DND-41 (cell line): ENCODE data around the gene IRF5.

ENCODE experiments used
- ATAC-seq: fragments of 200-7000 bp; cut with Tn5 transposase; 3 replicates; pipeline ENCODE4 v1.9.1; 2021; ENCODE audit warnings: low read depth; ENCODE audit not compliant: insufficient read depth
- DNase-seq: peaks from one replicate; pipeline ENCODE4 v3.0.0-alpha.2; 2020
- H2AFZ ChIP-seq: 2 replicates; pipeline ENCODE4 v1.6.0; 2012; ENCODE audit warnings: low read depth, low read length
- H3K27ac ChIP-seq: 2 replicates; pipeline ENCODE4 v1.5.1; 2012; ENCODE audit warnings: low read length, inconsistent platforms
- H3K27me3 ChIP-seq: fragments of 200-600 bp; sonication (generic); 2 replicates; pipeline ENCODE4 v1.6.0; 2012; ENCODE audit warnings: low read length, mild to moderate bottlenecking, inconsistent platforms; ENCODE audit not compliant: insufficient read depth, poor library complexity
- H3K36me3 ChIP-seq: 2 replicates; pipeline ENCODE4 v1.5.1; 2012; ENCODE audit warnings: low read length, inconsistent platforms; ENCODE audit not compliant: insufficient read depth
- H3K4me1 ChIP-seq: 2 replicates; pipeline ENCODE4 v1.5.1; 2012; ENCODE audit warnings: mild to moderate bottlenecking, low read length; ENCODE audit not compliant: insufficient read depth
- H3K4me2 ChIP-seq: 2 replicates; pipeline ENCODE4 v1.6.0; 2012; ENCODE audit warnings: mild to moderate bottlenecking, moderate library complexity, low read length, inconsistent platforms; ENCODE audit not compliant: insufficient read depth
- H3K4me3 ChIP-seq, 2 experiments: fragments of 200-600 bp in 1 of 2; shearing (Covaris generic) in 1 of 2; 2 replicates each; pipeline ENCODE4 v1.5.1; 2012 to 2016; ENCODE audit warnings: inconsistent platforms in 2 of 2, low read length in 2 of 2, mild to moderate bottlenecking in 2 of 2, low read depth in 1 of 2, moderate library complexity in 1 of 2
- H3K79me2 ChIP-seq: 2 replicates; pipeline ENCODE4 v1.6.0; 2012; ENCODE audit warnings: low read length, inconsistent platforms; ENCODE audit not compliant: insufficient read depth
- H3K9ac ChIP-seq: 2 replicates; pipeline ENCODE4 v1.6.0; 2012; ENCODE audit warnings: low read depth, mild to moderate bottlenecking, inconsistent platforms, low read length, moderate library complexity
- H3K9me3 ChIP-seq: 2 replicates; pipeline ENCODE4 v1.5.1; 2012; ENCODE audit warnings: low read length, moderate library complexity, mild to moderate bottlenecking, inconsistent platforms; ENCODE audit not compliant: insufficient read depth, severe bottlenecking
- H4K20me1 ChIP-seq: 2 replicates; pipeline ENCODE4 v1.6.0; 2012; ENCODE audit warnings: low read length; ENCODE audit not compliant: insufficient read depth
- EZH2 ChIP-seq: IDR thresholded peaks from 3 replicates; pipeline ENCODE4 v1.6.1; 2012; ENCODE audit warnings: borderline replicate concordance, low read depth, mild to moderate bottlenecking, moderate library complexity, low read length, inconsistent platforms; ENCODE audit not compliant: severe bottlenecking
- TF ChIP-seq, protein P1 (sequence below): IDR thresholded peaks from 2 replicates; pipeline ENCODE4 v1.5.1; 2012; ENCODE audit warnings: borderline replicate concordance, low read length, moderate library complexity, mild to moderate bottlenecking; ENCODE audit not compliant: poor library complexity, severe bottlenecking; ENCODE audit errors: extremely low read depth

IRF5 gene

DNA sequence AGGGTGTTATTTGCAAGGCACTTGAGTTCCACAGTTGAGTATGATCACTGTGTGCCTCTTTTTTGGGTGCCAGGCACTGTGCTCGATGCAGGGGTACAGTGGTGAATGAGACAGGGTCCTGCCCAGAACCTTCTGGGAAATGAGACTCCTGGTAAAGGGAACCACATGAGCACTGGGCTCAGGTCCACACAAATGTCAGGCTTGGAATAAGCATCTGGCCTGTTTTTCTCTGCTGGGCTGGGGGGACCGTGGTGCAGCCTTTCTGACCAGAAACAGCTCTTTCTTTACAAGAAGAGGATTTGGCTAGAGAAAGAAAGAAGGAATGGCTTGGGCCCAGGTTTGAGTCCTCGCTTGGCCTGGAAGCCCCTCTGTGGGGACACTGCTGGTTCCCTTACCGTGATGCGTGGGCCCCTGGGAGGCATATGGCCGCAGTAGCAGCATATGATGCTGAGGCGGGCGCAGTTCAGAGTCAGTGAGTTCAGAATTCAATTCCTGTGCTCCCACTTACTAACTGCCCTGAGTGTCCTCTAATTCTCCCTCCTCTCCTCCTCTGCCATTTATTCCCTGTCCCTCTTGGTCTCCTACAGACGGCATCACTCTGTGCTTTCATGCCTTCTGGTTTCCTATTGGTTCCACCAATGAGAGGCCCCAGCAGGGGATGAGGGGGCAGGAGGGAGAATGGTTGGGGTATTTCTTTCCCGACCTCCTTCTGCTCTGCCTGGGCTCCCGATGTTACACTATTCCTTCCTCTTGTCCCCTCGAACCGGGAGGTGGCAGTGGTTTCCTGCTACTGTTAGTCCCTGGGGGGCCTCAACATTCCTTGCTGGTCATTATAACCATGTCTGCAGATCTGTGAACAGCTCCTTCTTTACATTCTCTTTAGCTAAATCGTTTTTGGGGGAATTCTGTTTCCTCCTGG is 17.6 kb upstream of the IRF5 start:
- no peak for DNase-seq
- no peak overlapping the region for H3K9ac ChIP-seq
- no peaks in the 10 kb centered on the region for H3K79me2 ChIP-seq
- H3K4me3 ChIP-seq: no peak overlapping the region
- no peak overlapping the region for H3K4me2 ChIP-seq
- H2AFZ ChIP-seq: no peak overlapping the region
- H3K4me1 ChIP-seq: no peaks in the 10 kb centered on the region
- H3K9me3 ChIP-seq: no peaks in the 10 kb centered on the region
- TF ChIP-seq, protein P1, sequence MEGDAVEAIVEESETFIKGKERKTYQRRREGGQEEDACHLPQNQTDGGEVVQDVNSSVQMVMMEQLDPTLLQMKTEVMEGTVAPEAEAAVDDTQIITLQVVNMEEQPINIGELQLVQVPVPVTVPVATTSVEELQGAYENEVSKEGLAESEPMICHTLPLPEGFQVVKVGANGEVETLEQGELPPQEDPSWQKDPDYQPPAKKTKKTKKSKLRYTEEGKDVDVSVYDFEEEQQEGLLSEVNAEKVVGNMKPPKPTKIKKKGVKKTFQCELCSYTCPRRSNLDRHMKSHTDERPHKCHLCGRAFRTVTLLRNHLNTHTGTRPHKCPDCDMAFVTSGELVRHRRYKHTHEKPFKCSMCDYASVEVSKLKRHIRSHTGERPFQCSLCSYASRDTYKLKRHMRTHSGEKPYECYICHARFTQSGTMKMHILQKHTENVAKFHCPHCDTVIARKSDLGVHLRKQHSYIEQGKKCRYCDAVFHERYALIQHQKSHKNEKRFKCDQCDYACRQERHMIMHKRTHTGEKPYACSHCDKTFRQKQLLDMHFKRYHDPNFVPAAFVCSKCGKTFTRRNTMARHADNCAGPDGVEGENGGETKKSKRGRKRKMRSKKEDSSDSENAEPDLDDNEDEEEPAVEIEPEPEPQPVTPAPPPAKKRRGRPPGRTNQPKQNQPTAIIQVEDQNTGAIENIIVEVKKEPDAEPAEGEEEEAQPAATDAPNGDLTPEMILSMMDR: no peak
- TF ChIP-seq EZH2: no peak
- no peaks in the 10 kb centered on the region for H3K27me3 ChIP-seq
- H3K27ac ChIP-seq: no peak overlapping the region
- H4K20me1 ChIP-seq: no peaks in the 10 kb centered on the region
- no peaks in the 10 kb centered on the region for H3K36me3 ChIP-seq
- ATAC-seq: no peak

DNA sequence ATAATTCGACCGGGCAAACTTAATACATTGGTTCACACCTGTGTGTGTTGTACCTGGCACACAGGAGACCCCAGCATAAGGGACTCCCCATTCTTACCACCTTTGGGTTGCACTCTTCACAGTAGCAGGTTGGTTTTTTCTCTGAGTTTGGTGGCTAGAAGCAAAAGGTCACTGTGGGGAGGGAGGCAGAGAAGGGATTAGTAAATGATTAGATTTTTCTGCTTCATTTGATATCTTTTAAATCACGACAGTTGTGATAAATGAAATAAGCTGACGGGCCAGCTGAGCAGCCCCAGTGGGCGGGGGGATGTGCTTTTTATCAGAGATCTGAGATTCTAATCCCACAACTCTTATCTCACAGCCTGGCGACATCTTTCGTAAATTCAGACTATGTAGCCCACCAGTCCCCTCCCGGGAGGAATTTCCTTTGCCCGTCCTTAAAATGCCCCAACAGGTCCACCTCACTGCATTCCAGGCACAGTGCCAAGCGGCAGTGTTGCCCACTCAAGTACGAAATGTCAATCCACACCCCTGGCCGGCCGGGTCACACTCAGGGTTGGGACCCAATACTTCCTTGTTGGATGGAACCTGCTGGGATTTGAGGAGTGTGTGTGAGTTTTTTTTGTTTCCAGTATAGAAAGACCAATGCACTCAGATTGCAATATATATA is 16.7 kb upstream of the IRF5 start:
- Histone ChIP-seq H4K20me1 (no peaks in the 10 kb centered on the region), H3K4me2 (no peak overlapping the region), H3K9ac (no peak overlapping the region), H3K4me1 (no peaks in the 10 kb centered on the region), H3K27me3 (no peaks in the 10 kb centered on the region), H3K4me3 (no peak overlapping the region), H3K79me2 (no peaks in the 10 kb centered on the region), H3K27ac (no peak overlapping the region), H3K36me3 (no peaks in the 10 kb centered on the region), H2AFZ (no peak overlapping the region), H3K9me3 (no peaks in the 10 kb centered on the region)
- DNase-seq (no peak), ATAC-seq (no peak)
- TF ChIP-seq, protein P1: no peak
- TF ChIP-seq EZH2: no peak

DNA sequence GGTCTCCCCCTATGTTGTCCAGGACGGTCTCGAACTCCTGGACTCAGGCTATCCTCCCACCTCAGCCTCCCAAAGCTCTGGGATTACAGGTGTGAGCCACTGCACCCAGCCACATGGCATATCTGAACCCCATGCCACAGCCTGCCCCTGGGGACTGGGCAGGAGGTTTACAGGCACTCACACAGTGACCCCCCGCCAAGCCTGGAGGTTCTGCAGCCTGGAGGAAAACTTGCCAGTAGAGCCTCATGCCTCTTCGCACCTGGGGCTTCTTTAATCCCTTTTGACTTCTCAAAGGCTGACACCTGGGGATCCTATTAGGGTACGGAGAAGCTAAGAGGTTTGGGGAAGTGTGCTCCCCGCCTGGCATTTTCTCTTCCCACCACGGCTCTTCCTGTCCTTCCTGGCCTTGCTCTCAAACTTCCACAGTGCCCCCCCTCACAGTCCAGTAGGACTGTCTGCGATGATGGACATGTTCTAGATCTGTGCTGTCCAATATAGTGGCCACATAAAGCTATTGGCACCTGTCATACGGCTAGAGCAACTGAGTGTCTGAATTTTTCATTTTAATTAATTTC is 15.8 kb upstream of the IRF5 start:
- Histone ChIP-seq H3K79me2 (no peaks in the 10 kb centered on the region), H3K9ac (no peak overlapping the region), H3K9me3 (no peaks in the 10 kb centered on the region), H4K20me1 (no peaks in the 10 kb centered on the region), H3K4me3 (no peak overlapping the region), H3K4me2 (no peak overlapping the region), H3K4me1 (no peaks in the 10 kb centered on the region), H3K27ac (no peak overlapping the region), H3K36me3 (no peaks in the 10 kb centered on the region), H3K27me3 (no peaks in the 10 kb centered on the region), H2AFZ (no peak overlapping the region)
- ATAC-seq (no peak), DNase-seq (no peak)
- no peak for TF ChIP-seq EZH2
- TF ChIP-seq, protein P1: no peak
